ENCODE data around the gene SOX18.
A peak's percentile ranks its signal among the peaks of the same experiment; 100 is the strongest.
"Not testable (repeated sequence)": the region's sequence is repeated elsewhere in the genome, so short reads cannot be mapped to it uniquely, and the experiment has no call there.

Gene SOX18

DNA sequence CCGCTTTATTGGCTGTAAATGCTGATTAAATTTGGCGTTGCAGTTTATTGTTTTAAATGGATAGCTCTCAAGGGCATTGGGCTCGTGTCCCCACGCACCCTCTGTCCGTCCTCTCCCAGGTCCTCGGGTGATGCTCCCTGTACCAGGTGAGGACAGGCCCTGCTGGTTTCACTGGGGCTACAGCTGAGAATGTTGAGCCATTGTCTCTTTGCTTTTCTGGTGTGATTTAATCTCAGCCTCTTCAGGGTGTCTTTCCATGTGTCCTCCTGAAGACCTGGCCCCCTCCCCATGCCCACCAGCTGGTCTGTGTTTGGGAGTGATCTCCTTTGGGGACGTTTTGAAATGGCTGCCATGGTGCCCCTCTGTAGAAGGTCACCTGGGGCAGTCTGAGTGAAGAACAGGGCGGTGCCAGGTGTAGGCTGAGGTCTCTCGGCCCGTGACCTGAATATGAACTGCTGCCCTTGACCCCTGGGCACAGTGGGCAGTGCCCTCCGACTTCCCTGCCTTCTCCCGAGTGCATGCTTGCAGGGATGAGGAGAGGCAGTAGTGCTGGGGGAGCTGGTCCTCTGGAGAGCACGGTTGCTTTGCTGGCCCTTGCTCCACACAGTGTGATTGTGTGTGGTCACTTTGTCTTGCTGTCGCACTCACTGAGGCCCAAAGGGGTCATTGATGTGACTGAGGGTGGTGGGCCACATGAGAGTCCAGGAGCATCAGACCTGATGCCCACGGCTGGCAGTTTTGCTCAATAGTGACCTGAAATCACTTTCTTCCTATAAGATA is 25.9 kb downstream of the SOX18 start:
- Histone ChIP-seq H3K27ac (no peak overlapping the region), H3K9me3 (ENCODE audit: low read depth, low read length) (no peaks in the 10 kb centered on the region), H3K4me3 (no peak overlapping the region), H3K36me3 (ENCODE audit: insufficient read depth, low read length) (peaks cover 77% of the 10 kb centered on the region; the same call in 1 of the 2 replicates), H3K9ac (ENCODE audit: insufficient read length) (no peak overlapping the region)
- TF ChIP-seq FOXP2 (optimal IDR thresholded peaks at IDR 0.05; ENCODE audit: control extremely low read depth, extremely low read length, insufficient read depth) (no peak), POLR2AphosphoS5 (IDR thresholded peaks at IDR 0.05; ENCODE audit: borderline replicate concordance, low read depth, low read length) (no peak), EZH2 (IDR thresholded peaks at IDR 0.05) (no peak)
- DNase-seq (ENCODE audit: low read depth, low spot score): no peak

DNA sequence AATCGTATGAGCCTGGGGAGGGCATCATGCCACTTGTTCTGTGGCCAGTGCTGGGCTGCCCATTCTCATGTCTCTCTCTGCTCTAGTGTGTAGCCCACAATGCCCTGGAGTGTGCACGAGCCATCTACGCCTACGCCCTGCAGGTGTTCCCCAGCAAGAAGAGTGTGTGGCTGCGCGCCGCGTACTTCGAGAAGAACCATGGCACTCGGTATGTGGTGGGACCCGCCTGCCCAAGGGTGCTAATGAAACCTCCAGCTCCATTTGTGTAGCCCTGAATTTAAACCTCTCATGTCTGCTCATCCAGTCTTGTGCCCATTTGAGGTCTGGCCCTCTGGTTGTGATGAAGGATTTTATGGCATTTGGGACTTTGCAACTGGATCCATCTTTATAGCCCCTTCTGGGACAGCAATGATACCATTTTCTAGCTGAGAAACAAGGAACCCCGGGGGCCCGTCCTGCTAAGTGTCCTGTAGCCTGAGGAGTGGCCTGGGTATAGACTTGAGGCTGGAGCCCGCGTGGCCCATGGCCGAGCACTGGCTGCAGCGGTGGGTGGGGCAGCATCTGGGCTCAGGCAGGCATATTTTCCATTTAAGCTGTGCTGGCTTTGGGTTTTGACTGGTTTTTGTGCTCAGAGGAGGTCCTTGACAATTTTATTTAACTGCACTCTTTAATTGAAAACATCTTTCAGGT is 26.6 kb downstream of the SOX18 start:
- Histone ChIP-seq H3K9me3 (ENCODE audit: low read depth, low read length) (no peaks in the 10 kb centered on the region), H3K9ac (ENCODE audit: insufficient read length) (no peak overlapping the region), H3K36me3 (ENCODE audit: insufficient read depth, low read length) (peaks cover 76% of the 10 kb centered on the region; the same call in 1 of the 2 replicates), H3K4me3 (no peak overlapping the region), H3K27ac (no peak overlapping the region)
- TF ChIP-seq EZH2 (IDR thresholded peaks at IDR 0.05) (no peak), FOXP2 (optimal IDR thresholded peaks at IDR 0.05; ENCODE audit: control extremely low read depth, extremely low read length, insufficient read depth) (no peak), POLR2AphosphoS5 (IDR thresholded peaks at IDR 0.05; ENCODE audit: borderline replicate concordance, low read depth, low read length) (no peak)
- no peak for DNase-seq (ENCODE audit: low read depth, low spot score)

- H3K9me3 ChIP-seq (ENCODE audit: low read depth, low read length): no peaks in the 10 kb centered on the region
- no peak overlapping the region for H3K9ac ChIP-seq (ENCODE audit: insufficient read length)
- H3K27ac ChIP-seq: no peak overlapping the region
- no peak overlapping the region for H3K4me3 ChIP-seq
- no peak for TF ChIP-seq EZH2 (IDR thresholded peaks at IDR 0.05)
- TF ChIP-seq POLR2AphosphoS5 (IDR thresholded peaks at IDR 0.05; ENCODE audit: borderline replicate concordance, low read depth, low read length): no peak
- TF ChIP-seq FOXP2 (optimal IDR thresholded peaks at IDR 0.05; ENCODE audit: control extremely low read depth, extremely low read length, insufficient read depth): no peak
- no peak for DNase-seq (ENCODE audit: low read depth, low spot score)
- peaks cover 69% of the 10 kb centered on the region for H3K36me3 ChIP-seq (ENCODE audit: insufficient read depth, low read length)
These were observed 28.1 kb downstream of the SOX18 start for GRCh38 chr20:64021124-64021975.

DNA sequence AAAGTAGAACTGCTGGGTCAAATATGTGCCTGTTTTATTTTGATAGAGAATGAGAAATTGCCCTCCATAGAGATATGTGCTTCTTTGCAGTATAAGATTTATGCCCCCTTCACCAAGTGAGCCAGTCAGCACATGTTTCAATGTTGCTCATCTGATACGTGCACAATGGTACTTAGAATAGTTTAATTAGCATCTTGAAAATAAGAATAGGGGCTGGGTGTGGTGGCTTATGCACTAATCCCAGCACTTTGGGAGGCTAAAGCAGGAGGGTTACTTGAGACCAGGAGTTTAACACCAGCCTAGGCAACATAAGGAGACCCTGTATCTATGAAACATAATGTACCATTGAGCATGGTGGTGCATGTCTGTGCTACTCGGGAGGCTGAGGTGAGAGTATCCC is 33.8 kb downstream of the SOX18 start:
- no peaks in the 10 kb centered on the region for H3K9me3 ChIP-seq (ENCODE audit: low read depth, low read length)
- H3K27ac ChIP-seq: no peak overlapping the region
- peaks cover 63% of the 10 kb centered on the region for H3K36me3 ChIP-seq (ENCODE audit: insufficient read depth, low read length)
- no peak for TF ChIP-seq EZH2 (IDR thresholded peaks at IDR 0.05)
- no peak for TF ChIP-seq FOXP2 (optimal IDR thresholded peaks at IDR 0.05; ENCODE audit: control extremely low read depth, extremely low read length, insufficient read depth)
- no peak for TF ChIP-seq POLR2AphosphoS5 (IDR thresholded peaks at IDR 0.05; ENCODE audit: borderline replicate concordance, low read depth, low read length)
- no peak overlapping the region for H3K9ac ChIP-seq (ENCODE audit: insufficient read length)
- H3K4me3 ChIP-seq: no peak overlapping the region
- no peak for DNase-seq (ENCODE audit: low read depth, low spot score)

GRCh38 chr20:64012385-64013154 is 36.9 kb downstream of the SOX18 start:
- H3K4me3 ChIP-seq; H3K9ac ChIP-seq (ENCODE audit: insufficient read length); H3K9me3 ChIP-seq (ENCODE audit: low read depth, low read length); DNase-seq (ENCODE audit: low read depth, low spot score); H3K27ac ChIP-seq: not testable (repeated sequence)
- H3K36me3 ChIP-seq (ENCODE audit: insufficient read depth, low read length): peaks cover 65% of the 10 kb centered on the region

DNA sequence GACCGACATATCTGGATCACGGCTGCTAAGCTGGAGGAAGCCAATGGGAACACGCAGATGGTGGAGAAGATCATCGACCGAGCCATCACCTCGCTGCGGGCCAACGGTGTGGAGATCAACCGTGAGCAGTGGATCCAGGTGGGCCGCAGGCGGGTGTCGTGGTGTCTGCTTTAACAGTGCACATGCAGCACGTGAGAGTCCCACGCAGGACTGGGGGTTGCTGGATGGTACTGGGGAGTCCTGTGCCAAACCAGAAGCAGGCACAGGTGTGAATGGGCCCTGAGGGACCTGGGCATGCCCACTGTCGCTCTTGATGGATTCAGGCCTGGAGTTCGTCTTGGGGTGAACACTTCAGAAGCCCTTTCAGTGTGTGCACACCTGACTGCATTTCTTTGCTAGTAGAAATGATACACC is 38.1 kb downstream of the SOX18 start:
- DNase-seq (ENCODE audit: low read depth, low spot score): no peak
- H3K27ac ChIP-seq: no peak overlapping the region
- TF ChIP-seq FOXP2 (optimal IDR thresholded peaks at IDR 0.05; ENCODE audit: control extremely low read depth, extremely low read length, insufficient read depth): no peak
- no peak overlapping the region for H3K4me3 ChIP-seq
- H3K9ac ChIP-seq (ENCODE audit: insufficient read length): no peak overlapping the region
- H3K36me3 ChIP-seq (ENCODE audit: insufficient read depth, low read length): peaks cover 66% of the 10 kb centered on the region
- no peaks in the 10 kb centered on the region for H3K9me3 ChIP-seq (ENCODE audit: low read depth, low read length)

- Histone ChIP-seq H3K9ac (ENCODE audit: insufficient read length) (no peak overlapping the region), H3K27ac (peak overlapping the region; percentile 62; the same call in 1 of the 2 replicates), H3K4me3 (no peak overlapping the region), H3K36me3 (ENCODE audit: insufficient read depth, low read length) (peaks cover 64% of the 10 kb centered on the region), H3K9me3 (ENCODE audit: low read depth, low read length) (no peaks in the 10 kb centered on the region)
- no peak for TF ChIP-seq EZH2 (IDR thresholded peaks at IDR 0.05)
- no peak for TF ChIP-seq POLR2AphosphoS5 (IDR thresholded peaks at IDR 0.05; ENCODE audit: borderline replicate concordance, low read depth, low read length)
- TF ChIP-seq FOXP2 (optimal IDR thresholded peaks at IDR 0.05; ENCODE audit: control extremely low read depth, extremely low read length, insufficient read depth): no peak
- DNase-seq (ENCODE audit: low read depth, low spot score): no peak
These were observed 38.7 kb downstream of the SOX18 start for GRCh38 chr20:64010711-64011237.
